Loucy (cell line): ENCODE results near the gene CAMK1D.
A peak's percentile ranks its signal among the peaks of the same experiment; 100 is the strongest.

Experiments used
- H2AFZ ChIP-seq: fragments of 200-600 bp; sonication (generic); 2 replicates; pipeline ENCODE4 v1.6.0; 2016; ENCODE audit warnings: antibody characterized with exemption, mild to moderate bottlenecking, low read length, moderate library complexity
- H3F3A ChIP-seq: fragments of 200-600 bp; 2 replicates; pipeline ENCODE4 v1.6.0; 2016; ENCODE audit warnings: antibody characterized with exemption, low read depth, mild to moderate bottlenecking
- H3K27me3 ChIP-seq: fragments of 200-600 bp; sonication (generic); 2 replicates; pipeline ENCODE4 v1.6.1; 2014; ENCODE audit warnings: low read length, mild to moderate bottlenecking; ENCODE audit not compliant: insufficient read depth, poor library complexity, severe bottlenecking
- H3K36me3 ChIP-seq: fragments of 200-600 bp; sonication (generic); 2 replicates; pipeline ENCODE4 v1.6.1; 2016; ENCODE audit warnings: low read length; ENCODE audit not compliant: insufficient read depth
- H3K4me1 ChIP-seq: fragments of 200-600 bp; sonication (generic); 2 replicates; pipeline ENCODE4 v1.5.1; 2014; ENCODE audit warnings: low read length, mild to moderate bottlenecking; ENCODE audit not compliant: insufficient read depth, poor library complexity, severe bottlenecking
- H3K4me2 ChIP-seq: fragments of 200-600 bp; sonication (generic); 2 replicates; pipeline ENCODE4 v1.6.0; 2014; ENCODE audit warnings: antibody characterized with exemption, low read length, low read depth, mild to moderate bottlenecking; ENCODE audit not compliant: poor library complexity, severe bottlenecking
- H3K4me3 ChIP-seq: fragments of 200-600 bp; sonication (generic); 2 replicates; pipeline ENCODE4 v1.5.1; 2014; ENCODE audit warnings: low read length, mild to moderate bottlenecking, mixed read lengths; ENCODE audit not compliant: poor library complexity, severe bottlenecking
- H3K79me2 ChIP-seq: fragments of 200-600 bp; sonication (generic); 2 replicates; pipeline ENCODE4 v1.6.1; 2014; ENCODE audit warnings: low read length; ENCODE audit not compliant: insufficient read depth
- H3K9ac ChIP-seq: fragments of 200-600 bp; sonication (generic); 2 replicates; pipeline ENCODE4 v1.6.0; 2014; ENCODE audit warnings: mild to moderate bottlenecking, low read depth, low read length, moderate library complexity; ENCODE audit not compliant: poor library complexity, severe bottlenecking
- H3K9me2 ChIP-seq: fragments of 200-600 bp; sonication (generic); replicated peaks from 2 replicates; pipeline ENCODE4 v1.6.1; 2016; ENCODE audit warnings: low read depth, low read length, mixed read lengths
- H3K9me3 ChIP-seq: fragments of 200-600 bp; sonication (generic); 2 replicates; pipeline ENCODE4 v1.6.1; 2014; ENCODE audit warnings: mild to moderate bottlenecking, antibody characterized with exemption, low read length, low read depth; ENCODE audit not compliant: insufficient read depth
- H4K20me1 ChIP-seq: fragments of 200-600 bp; sonication (generic); 2 replicates; pipeline ENCODE4 v1.6.0; 2014; ENCODE audit warnings: antibody characterized with exemption, low read length, mild to moderate bottlenecking; ENCODE audit not compliant: insufficient read depth, poor library complexity, severe bottlenecking
- EZH2phosphoT487 ChIP-seq: fragments of 200-600 bp; IDR thresholded peaks from 2 replicates; pipeline ENCODE4 v1.6.1; 2018; ENCODE audit warnings: antibody characterized with exemption, mild to moderate bottlenecking, moderate library complexity, borderline replicate concordance
- TF ChIP-seq, protein P1 (sequence below): fragments of 200-600 bp; sonication (generic); conservative IDR thresholded peaks from 2 replicates; pipeline ENCODE4 v1.5.1; 2014; ENCODE audit warnings: mild to moderate bottlenecking, antibody characterized with exemption, low read length

Gene CAMK1D

DNA sequence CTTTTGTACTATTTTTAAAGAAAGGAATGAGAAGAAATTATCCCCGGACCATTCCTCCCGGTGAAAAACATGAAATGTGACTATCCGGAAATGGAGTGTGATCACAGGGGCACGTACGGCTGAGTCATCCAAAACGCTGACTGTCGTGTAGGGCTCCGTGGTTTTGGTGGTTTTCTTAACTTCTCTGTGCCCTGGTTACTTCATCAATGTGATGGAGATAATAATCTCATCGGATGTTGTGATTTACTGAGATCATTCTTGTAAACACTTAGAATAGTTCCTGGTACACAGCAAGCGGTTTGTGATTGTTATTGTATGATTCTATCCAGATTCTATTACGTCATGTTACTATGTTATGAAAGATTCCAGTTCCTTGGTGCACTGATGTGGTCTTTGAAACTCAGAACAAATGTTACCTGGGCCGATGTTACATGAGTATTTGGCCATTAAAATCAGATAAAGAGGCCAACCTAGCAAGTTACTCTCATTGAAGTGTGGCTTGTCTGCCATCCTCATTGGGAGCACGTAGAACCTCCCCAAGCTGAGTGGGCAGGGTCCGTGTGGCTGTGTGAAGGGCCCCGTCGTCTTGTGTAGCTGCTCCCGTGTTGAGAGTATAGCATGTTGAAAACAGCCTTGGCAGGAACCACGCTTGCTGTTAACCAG is 99.5 kb downstream of the CAMK1D start:
- Histone ChIP-seq H3K79me2 (no peaks in the 10 kb centered on the region), H2AFZ (no peak overlapping the region), H3K27me3 (peaks cover 70% of the 10 kb centered on the region), H4K20me1 (peaks cover 32% of the 10 kb centered on the region), H3F3A (no peaks in the 10 kb centered on the region), H3K9me3 (no peaks in the 10 kb centered on the region), H3K4me1 (peaks cover 9% of the 10 kb centered on the region), H3K9me2 (no peaks in the 10 kb centered on the region), H3K4me2 (peak overlapping the region; percentile 41), H3K9ac (no peak overlapping the region), H3K36me3 (no peaks in the 10 kb centered on the region), H3K4me3 (peak overlapping the region; percentile 3)
- TF ChIP-seq, protein P1, sequence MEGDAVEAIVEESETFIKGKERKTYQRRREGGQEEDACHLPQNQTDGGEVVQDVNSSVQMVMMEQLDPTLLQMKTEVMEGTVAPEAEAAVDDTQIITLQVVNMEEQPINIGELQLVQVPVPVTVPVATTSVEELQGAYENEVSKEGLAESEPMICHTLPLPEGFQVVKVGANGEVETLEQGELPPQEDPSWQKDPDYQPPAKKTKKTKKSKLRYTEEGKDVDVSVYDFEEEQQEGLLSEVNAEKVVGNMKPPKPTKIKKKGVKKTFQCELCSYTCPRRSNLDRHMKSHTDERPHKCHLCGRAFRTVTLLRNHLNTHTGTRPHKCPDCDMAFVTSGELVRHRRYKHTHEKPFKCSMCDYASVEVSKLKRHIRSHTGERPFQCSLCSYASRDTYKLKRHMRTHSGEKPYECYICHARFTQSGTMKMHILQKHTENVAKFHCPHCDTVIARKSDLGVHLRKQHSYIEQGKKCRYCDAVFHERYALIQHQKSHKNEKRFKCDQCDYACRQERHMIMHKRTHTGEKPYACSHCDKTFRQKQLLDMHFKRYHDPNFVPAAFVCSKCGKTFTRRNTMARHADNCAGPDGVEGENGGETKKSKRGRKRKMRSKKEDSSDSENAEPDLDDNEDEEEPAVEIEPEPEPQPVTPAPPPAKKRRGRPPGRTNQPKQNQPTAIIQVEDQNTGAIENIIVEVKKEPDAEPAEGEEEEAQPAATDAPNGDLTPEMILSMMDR: no peak
- 0 out of 2 replicates have a peak, but pooled peaks have one; percentile 27 for TF ChIP-seq EZH2phosphoT487

DNA sequence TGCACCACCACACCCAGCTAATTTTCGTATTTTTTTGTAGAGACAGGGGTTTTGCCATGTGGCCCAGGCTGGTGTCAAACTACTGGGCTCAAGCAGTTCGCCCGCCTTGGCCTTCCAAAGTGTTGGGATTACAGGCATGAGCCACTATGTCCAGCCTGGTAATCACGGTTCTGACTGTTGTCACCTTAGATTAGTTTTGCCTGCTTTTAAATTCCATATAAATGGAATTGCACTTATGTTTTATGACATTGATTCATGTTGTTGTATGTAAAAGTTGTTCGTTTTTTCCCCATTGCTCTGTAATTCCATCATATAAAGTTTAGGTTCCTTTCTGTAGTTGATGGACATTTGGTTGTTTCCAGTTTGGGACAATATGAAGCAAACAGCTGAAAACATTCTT is 106.0 kb downstream of the CAMK1D start:
- no peaks in the 10 kb centered on the region for H3K79me2 ChIP-seq
- H3K9me2 ChIP-seq: no peaks in the 10 kb centered on the region
- peaks cover 13% of the 10 kb centered on the region for H4K20me1 ChIP-seq
- H3K4me2 ChIP-seq: no peak overlapping the region
- H2AFZ ChIP-seq: no peak overlapping the region
- no peak overlapping the region for H3K9ac ChIP-seq
- peaks cover 48% of the 10 kb centered on the region for H3K27me3 ChIP-seq
- no peaks in the 10 kb centered on the region for H3K9me3 ChIP-seq
- H3K4me3 ChIP-seq: no peak overlapping the region
- no peaks in the 10 kb centered on the region for H3K4me1 ChIP-seq
- TF ChIP-seq EZH2phosphoT487: no peak
- TF ChIP-seq, protein P1: no peak
- no peaks in the 10 kb centered on the region for H3K36me3 ChIP-seq
- no peaks in the 10 kb centered on the region for H3F3A ChIP-seq

DNA sequence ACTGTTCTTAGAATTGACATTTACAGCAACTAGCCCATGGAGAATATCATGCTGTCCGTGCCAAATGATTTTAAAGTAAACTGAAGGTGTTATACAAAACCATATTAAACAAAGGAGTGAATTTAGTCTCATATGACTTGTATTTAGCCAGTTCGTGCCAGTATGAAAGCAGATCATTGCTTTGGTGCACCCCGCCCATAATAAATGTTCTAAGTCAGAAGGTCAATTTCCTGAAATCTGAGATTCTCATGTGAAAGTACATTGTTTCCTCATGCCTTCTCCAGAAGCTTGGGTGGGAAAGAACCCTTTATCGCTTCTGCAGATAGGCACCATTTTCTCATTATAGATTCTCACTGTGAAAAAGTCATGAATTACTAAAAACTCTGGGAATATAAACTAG is 106.4 kb downstream of the CAMK1D start:
- TF ChIP-seq EZH2phosphoT487: no peak
- TF ChIP-seq, protein P1: no peak
- Histone ChIP-seq H3K9me2 (no peaks in the 10 kb centered on the region), H3K36me3 (no peaks in the 10 kb centered on the region), H3K79me2 (no peaks in the 10 kb centered on the region), H3K4me2 (no peak overlapping the region), H3K9ac (no peak overlapping the region), H4K20me1 (peaks cover 8% of the 10 kb centered on the region), H3F3A (no peaks in the 10 kb centered on the region), H3K27me3 (peaks cover 44% of the 10 kb centered on the region), H3K4me1 (no peaks in the 10 kb centered on the region), H3K9me3 (no peaks in the 10 kb centered on the region), H2AFZ (no peak overlapping the region), H3K4me3 (no peak overlapping the region)
